ENCODE data around the gene CRK.
"Not testable (repeated sequence)": the region's sequence is repeated elsewhere in the genome, so short reads cannot be mapped to it uniquely, and the experiment has no call there.

The CRK gene

DNA sequence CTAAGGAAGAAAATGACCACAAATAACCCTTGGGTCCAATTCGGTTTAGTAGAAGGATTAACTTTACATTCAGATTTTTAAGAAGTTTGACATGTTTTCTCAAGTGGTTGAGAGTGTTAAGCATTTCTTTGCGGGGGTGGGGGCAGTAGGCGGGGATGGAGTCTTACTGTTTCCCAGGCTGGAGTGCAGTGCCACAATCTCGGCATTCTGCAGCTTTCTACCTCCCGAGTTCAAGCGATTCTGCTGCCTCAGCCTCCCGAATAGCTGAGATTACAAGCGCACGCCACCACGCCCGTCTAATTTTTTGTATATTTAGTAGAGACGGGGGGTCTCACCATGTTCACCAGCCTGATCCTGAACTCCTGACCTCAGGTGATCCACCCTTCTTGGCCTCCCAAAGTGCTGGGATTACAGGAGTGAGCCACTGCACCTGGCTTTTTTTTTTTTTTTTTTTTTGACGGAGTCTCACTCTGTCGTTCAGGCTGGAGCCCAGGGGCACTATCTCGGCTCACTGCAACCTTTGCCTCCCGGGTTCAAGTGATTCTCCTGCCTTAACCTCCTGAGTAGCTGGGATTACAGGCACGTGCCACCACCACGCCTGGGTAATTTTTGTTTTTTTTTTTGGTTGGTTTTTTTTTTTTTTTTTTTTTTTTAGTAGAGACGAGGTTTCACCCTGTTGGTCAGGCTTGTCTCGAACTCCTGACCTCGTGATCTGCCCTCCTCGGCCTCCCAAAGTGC lies 68.4 kb downstream of the CRK start:
- DNase-seq (ENCODE audit: low spot score), result not testable (repeated sequence)

GRCh38 chr17:1386675-1387190 lies 69.3 kb downstream of the CRK start:
- DNase-seq (ENCODE audit: low spot score), result not testable (repeated sequence)

GRCh38 chr17:1386265-1386664 lies 69.8 kb downstream of the CRK start:
- DNase-seq (ENCODE audit: low spot score), result no peak

DNA sequence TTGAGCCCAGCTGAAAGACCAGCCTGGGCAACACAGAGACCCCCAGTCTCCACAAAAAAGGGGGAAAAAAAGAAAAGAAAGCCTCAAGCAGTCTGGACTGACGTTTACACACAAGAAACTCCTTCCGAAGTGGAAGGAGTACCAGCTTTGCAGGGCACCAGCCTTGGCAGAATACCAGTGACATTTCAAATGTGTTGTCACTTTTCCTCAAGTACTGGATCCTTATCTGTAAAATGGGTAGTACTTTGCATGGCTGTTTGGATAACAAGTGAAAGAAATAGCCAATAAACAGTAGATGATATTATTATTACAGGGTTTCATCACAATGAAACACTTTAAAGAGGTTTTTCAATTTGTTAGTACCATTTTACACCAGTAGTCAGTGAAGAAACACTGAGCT lies 70.2 kb downstream of the CRK start:
- DNase-seq (ENCODE audit: low spot score), result no peak

- no peak for DNase-seq (ENCODE audit: low spot score)
These were observed 71.1 kb downstream of the CRK start for GRCh38 chr17:1384905-1385435.

- DNase-seq (ENCODE audit: low spot score), result no peak
These were observed 76.1 kb downstream of the CRK start for GRCh38 chr17:1379930-1380313.

GRCh38 chr17:1379208-1379929 lies 76.7 kb downstream of the CRK start:
- DNase-seq (ENCODE audit: low spot score), result no peak

DNA sequence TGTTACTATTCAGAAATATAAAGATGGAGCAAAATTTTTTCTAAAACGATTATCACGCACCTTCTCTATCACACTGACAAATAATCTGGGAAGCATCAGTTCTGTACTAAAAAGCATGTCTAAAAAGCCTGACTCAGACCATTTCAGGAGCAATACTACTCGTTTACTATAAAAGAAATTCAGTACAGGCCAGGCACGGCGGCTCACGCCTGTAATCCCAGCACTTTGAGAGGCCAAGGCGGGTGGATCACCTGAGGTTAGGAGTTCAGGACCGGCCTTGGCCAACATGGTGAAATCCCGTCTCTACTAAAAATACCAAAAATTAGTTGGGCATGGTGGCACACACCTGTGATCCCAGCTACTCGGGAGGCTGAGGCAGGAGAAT lies 77.6 kb downstream of the CRK start:
- DNase-seq (ENCODE audit: low spot score), result not testable (repeated sequence)

- DNase-seq (ENCODE audit: low spot score), result no peak
These were observed 78.7 kb downstream of the CRK start for GRCh38 chr17:1377334-1377733.

GRCh38 chr17:1376061-1376460 lies 80.0 kb downstream of the CRK start:
- DNase-seq (ENCODE audit: low spot score), result no peak

- DNase-seq (ENCODE audit: low spot score), result no peak
These were observed 80.4 kb downstream of the CRK start for GRCh38 chr17:1375615-1376014.

- no peak for DNase-seq (ENCODE audit: low spot score)
These were observed 81.4 kb downstream of the CRK start for GRCh38 chr17:1374431-1375177.

DNA sequence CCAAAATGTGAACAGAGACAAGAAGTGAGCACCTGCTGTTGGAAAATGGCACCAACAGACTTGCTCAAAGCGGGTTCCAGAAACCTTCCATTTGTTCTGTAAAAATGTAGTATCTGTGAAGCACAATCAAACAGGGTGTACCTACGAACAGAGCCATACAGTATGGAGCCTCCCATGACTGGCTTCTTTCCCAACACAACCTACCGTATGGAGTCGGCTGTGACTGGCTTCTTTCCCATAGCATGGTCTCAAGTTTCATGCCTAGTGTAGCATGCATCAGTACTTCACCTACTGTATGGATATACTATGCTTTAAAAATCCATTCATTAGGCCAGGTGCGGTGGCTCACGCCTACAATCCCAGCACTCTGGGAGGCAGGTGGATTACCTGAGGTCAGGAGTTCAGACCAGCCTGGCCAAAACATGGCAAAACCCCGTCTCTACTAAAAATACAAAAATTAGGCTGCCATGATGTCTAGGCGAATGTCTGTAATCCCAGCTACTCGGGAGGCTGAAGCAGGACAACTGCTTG lies 82.3 kb downstream of the CRK start:
- no peak for DNase-seq (ENCODE audit: low spot score)

DNA sequence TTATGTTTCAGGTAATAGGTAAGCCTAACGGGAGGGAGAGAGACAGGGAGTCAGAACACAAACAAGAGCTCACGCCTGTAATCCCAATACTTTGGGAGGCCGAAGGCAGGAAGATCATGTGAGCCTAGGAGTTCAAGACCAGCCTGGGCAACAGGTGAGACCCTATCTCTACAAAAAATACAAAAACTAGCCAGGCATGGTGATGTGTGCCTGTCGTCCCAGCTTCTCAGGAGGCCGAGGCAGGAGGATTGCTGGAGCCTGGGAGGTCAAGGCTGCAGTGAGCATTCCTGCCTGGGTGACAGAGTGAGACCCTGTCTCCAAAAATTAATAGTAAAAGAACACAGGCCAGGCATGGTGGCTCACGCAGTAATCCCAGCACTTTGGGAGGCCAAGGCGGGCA lies 83.4 kb downstream of the CRK start:
- no peak for DNase-seq (ENCODE audit: low spot score)

DNA sequence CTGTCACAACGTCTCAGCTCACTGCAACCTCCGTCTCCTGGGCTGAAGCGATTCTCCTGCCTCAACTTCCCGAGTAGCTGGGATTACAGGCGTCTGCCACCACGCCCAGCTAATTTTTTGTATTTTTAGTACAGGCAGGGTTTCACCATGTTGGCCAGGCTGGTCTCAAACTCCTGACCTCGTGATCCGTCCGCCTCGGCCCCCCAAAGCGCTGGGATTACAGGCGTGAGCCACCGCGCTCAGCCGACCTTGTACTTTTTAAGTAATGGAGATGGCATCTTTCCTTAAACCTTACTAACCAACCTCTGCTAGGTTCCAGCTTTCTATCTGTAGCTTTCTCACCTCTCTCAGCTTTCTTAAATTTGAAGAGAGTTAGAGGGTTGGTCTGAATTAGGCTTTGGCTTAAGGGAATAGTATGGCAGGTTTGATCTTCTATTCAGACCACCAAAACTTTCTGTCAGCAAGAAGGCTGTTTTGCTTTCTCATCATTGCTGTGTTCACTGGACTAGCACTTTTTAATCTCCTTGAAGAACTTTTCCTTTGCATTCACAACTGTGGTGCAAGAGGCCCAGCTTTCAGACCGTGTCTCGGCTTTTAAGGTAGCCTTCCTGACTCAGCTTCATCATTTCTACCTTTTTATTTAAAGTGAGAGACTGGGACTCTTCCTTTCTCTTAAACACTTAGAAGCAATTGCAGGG lies 84.0 kb downstream of the CRK start:
- DNase-seq (ENCODE audit: low spot score), result no peak

Measured in HuH-7 (cell line).